ENCODE data around the gene PAPSS1.

- TF ChIP-seq CTCF (conservative IDR thresholded peaks at IDR 0.05; ENCODE audit: low read depth in 2 of 2) (no peak), EZH2 (IDR thresholded peaks at IDR 0.05; ENCODE audit: low read depth, unreplicated experiment) (no peak), POLR2AphosphoS5 (IDR thresholded peaks at IDR 0.05; ENCODE audit: low read depth) (no peak), ETS1 (IDR thresholded peaks at IDR 0.05) (no peak), EZH2phosphoT487 (IDR thresholded peaks at IDR 0.05; ENCODE audit: unreplicated experiment) (no peak), JUNB (IDR thresholded peaks at IDR 0.05; ENCODE audit: unreplicated experiment) (no peak), REST (IDR thresholded peaks at IDR 0.05; ENCODE audit: unreplicated experiment) (no peak), ZNF462 (CRISPR knock-in tag; IDR thresholded peaks at IDR 0.05) (no peak), ZNF331 (CRISPR knock-in tag; IDR thresholded peaks at IDR 0.05; ENCODE audit: low read depth) (no peak), CREB1 (CRISPR knock-in tag; IDR thresholded peaks at IDR 0.05; ENCODE audit: low read depth) (no peak)
These were observed 88.5 kb downstream of the PAPSS1 start for GRCh38 chr4:107631560-107631959.
